ENCODE data around the gene OPTC.
"Not testable (repeated sequence)": the region's sequence is repeated elsewhere in the genome, so short reads cannot be mapped to it uniquely, and the experiment has no call there.

The OPTC gene

GRCh38 chr1:203492748-203493130, 1.2 kb upstream of the OPTC start:
- no peak for DNase-seq

- no peak for DNase-seq
Observed at GRCh38 chr1:203495845-203496244, 1.9 kb downstream of the OPTC start.

GRCh38 chr1:203497269-203497777, 3.4 kb downstream of the OPTC start:
- DNase-seq: no peak

- DNase-seq: no peak
Observed at GRCh38 chr1:203499643-203500278, 5.8 kb downstream of the OPTC start.

- no peak for DNase-seq
Observed at GRCh38 chr1:203500279-203500678, 6.3 kb downstream of the OPTC start.

- DNase-seq: no peak
Observed at GRCh38 chr1:203503836-203504235, 9.9 kb downstream of the OPTC start.

- peak; percentile 72 for DNase-seq
Observed at GRCh38 chr1:203504400-203505250, 10.7 kb downstream of the OPTC start.

GRCh38 chr1:203505526-203506204, 11.7 kb downstream of the OPTC start:
- no peak for DNase-seq

GRCh38 chr1:203506858-203507626, 13.1 kb downstream of the OPTC start:
- no peak for DNase-seq

GRCh38 chr1:203507759-203508158, 13.8 kb downstream of the OPTC start:
- DNase-seq: no peak

- DNase-seq: no peak
Observed at GRCh38 chr1:203508463-203509073, 14.6 kb downstream of the OPTC start.

GRCh38 chr1:203509135-203509534, 15.2 kb downstream of the OPTC start:
- DNase-seq: no peak

- DNase-seq: no peak
Observed at GRCh38 chr1:203511513-203511912, 17.6 kb downstream of the OPTC start.

GRCh38 chr1:203511930-203512329, 18.0 kb downstream of the OPTC start:
- DNase-seq: no peak

GRCh38 chr1:203512517-203512847, 18.5 kb downstream of the OPTC start:
- DNase-seq: no peak

- peak; percentile 36 for DNase-seq
Observed at GRCh38 chr1:203512848-203513584, 19.1 kb downstream of the OPTC start.

- no peak for DNase-seq
Observed at GRCh38 chr1:203513585-203514031, 19.7 kb downstream of the OPTC start.

GRCh38 chr1:203516184-203516583, 22.2 kb downstream of the OPTC start:
- DNase-seq: no peak

GRCh38 chr1:203516906-203517305, 23.0 kb downstream of the OPTC start:
- DNase-seq: no peak

- no peak for DNase-seq
Observed at GRCh38 chr1:203517426-203518110, 23.6 kb downstream of the OPTC start.

GRCh38 chr1:203518139-203518538, 24.2 kb downstream of the OPTC start:
- not testable (repeated sequence) for DNase-seq

All from CD4-positive, alpha-beta T cell treated with Interleukin-4 for 4 hours (primary cell).